ENCODE data around the gene ZBTB16. TPM values are rescaled to one million over a fixed set of nuclear protein-coding genes. Genes with fewer than 3 reads are reported as not detected.

Gene ZBTB16
- total and polyA plus RNA-seq, 12 donors = 18.3 to 108 (median 54.6) TPM

GRCh38 chr11:114197799-114198500 is 138.4 kb downstream of the ZBTB16 start:
- 13 to 18% methylated on average over 10 of the region's 10 CpGs for WGBS, 2 donors
- intact Hi-C loops (cut with DNase I) = loop anchor here in 5 of 10 donors (2.0 to 10.0 kb wide), 5 partner anchors 15 to 323 kb away; partner anchors contain the start of genes USP28 (in 2 of the 5) and ZBTB16 (in 1 of the 5)
- ATAC-seq (peak; percentile 81 to 92 (median 86)), DNase-seq (peak; percentile 70 to 80)
- H3K9me3 ChIP-seq = no peaks in the 10 kb centered on the region
- H3K4me1 ChIP-seq = peaks cover 57 to 100% (median 96%) of the 10 kb centered on the region in 9 donors
- H3K27ac ChIP-seq = peak overlapping the region; percentile 83 to 96 (median 88)
- no peaks in the 10 kb centered on the region for H3K27me3 ChIP-seq
- H3K36me3 ChIP-seq = no peaks in the 10 kb centered on the region
- TF ChIP-seq, protein P1, sequence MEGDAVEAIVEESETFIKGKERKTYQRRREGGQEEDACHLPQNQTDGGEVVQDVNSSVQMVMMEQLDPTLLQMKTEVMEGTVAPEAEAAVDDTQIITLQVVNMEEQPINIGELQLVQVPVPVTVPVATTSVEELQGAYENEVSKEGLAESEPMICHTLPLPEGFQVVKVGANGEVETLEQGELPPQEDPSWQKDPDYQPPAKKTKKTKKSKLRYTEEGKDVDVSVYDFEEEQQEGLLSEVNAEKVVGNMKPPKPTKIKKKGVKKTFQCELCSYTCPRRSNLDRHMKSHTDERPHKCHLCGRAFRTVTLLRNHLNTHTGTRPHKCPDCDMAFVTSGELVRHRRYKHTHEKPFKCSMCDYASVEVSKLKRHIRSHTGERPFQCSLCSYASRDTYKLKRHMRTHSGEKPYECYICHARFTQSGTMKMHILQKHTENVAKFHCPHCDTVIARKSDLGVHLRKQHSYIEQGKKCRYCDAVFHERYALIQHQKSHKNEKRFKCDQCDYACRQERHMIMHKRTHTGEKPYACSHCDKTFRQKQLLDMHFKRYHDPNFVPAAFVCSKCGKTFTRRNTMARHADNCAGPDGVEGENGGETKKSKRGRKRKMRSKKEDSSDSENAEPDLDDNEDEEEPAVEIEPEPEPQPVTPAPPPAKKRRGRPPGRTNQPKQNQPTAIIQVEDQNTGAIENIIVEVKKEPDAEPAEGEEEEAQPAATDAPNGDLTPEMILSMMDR (IDR thresholded peaks at IDR 0.05) = no peak
- peak overlapping the region in 2 of 10 donors; percentile 5 to 23 for H3K4me3 ChIP-seq

DNA sequence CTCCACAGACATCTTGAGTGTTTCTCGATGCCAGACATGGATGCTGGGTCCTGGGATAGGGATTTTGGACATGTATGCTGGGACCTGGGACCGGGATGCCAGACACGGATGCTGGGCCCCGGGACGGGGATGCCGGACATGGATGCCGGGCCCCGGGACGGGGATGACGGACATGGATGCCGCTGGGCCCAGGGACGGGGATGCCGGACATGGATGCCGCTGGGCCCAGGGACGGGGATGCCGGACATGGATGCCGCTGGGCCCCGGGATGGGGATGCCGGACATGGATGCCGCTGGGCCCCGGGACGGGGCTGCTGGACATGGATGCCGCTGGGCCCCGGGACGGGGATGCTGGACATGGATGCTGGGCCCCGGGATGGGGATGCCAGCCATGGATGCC is 139.5 kb downstream of the ZBTB16 start:
- WGBS, 2 donors = 96 to 97% methylated on average over 26 of the region's 26 CpGs
- TF ChIP-seq, protein P1 (IDR thresholded peaks at IDR 0.05) = no peak
- no peak for ATAC-seq
- intact Hi-C loops (cut with DNase I) = loop anchor here in 5 of 10 donors (5.0 to 10.0 kb wide), 4 partner anchors 56 to 324 kb away; partner anchors contain the start of genes USP28 (in 2 of the 5) and ZBTB16 (in 1 of the 5)
- Histone ChIP-seq H3K9me3 (no peaks in the 10 kb centered on the region), H3K36me3 (no peaks in the 10 kb centered on the region), H3K27me3 (no peaks in the 10 kb centered on the region), H3K27ac (peak overlapping the region; percentile 83 to 96 (median 88)), H3K4me1 (peaks cover 54 to 100% (median 90%) of the 10 kb centered on the region in 9 donors), H3K4me3 (no peak overlapping the region)
- DNase-seq = no peak

DNA sequence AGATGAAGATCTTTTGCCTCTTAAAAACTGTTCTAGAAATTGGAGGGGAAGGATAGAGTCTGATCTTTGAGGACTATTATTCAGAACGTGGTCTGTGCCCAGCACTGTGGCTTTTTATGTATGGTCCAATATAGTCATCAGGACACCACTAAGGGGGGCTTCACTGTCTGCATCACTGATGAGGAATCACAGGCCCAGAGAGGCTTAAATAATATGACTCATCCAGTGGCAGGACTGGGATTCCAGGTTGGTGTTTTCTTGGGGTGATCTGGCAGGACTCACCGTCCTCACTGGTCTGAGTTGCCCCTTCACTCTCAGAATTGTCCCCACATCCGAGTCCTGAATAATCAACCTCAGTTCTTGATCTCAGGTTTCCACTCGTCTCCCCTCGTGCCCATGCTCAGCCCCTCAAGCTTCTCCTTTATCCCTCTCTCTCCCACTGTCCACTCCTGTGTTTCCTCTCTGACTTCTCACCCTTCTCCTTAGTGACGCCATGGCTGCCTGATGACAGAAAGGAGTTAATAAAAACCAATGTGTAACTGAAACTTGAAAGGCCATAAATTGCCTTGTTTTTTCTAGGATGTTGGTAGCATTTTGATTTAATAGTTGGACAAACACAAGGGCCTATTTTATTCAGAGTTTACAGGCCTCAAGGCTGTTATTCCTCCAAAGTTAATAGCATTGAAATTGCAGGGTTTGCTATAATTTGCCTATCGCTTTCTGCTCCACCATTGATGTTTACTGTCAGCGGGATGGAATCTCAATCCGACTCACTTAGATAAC is 141.0 kb downstream of the ZBTB16 start:
- DNase-seq (no peak), ATAC-seq (no peak)
- TF ChIP-seq, protein P1 (IDR thresholded peaks at IDR 0.05) = no peak
- Histone ChIP-seq H3K36me3 (peaks cover 0 to 10% (median 0%) of the 10 kb centered on the region in 9 donors), H3K27me3 (no peaks in the 10 kb centered on the region), H3K4me1 (peaks cover 45 to 93% (median 77%) of the 10 kb centered on the region in 9 donors), H3K27ac (peak overlapping the region; percentile 25 to 96 (median 87)), H3K9me3 (no peaks in the 10 kb centered on the region), H3K4me3 (no peak overlapping the region)
- 82 to 86% methylated on average over 9 of the region's 9 CpGs for WGBS, 2 donors
- intact Hi-C loops (cut with DNase I) = loop anchor here in 2 of 10 donors (5.0 kb wide), 2 partner anchors 37 to 57 kb away; no protein-coding TSS in a partner anchor

GRCh38 chr11:114201219-114201618 is 141.7 kb downstream of the ZBTB16 start:
- no peaks in the 10 kb centered on the region for H3K9me3 ChIP-seq
- peaks cover 0 to 16% (median 0%) of the 10 kb centered on the region in 9 donors for H3K36me3 ChIP-seq
- peaks cover 45 to 93% (median 74%) of the 10 kb centered on the region in 9 donors for H3K4me1 ChIP-seq
- intact Hi-C loops (cut with DNase I) = loop anchor here in 2 of 10 donors (5.0 kb wide), 2 partner anchors 36 to 56 kb away; no protein-coding TSS in a partner anchor
- no peak overlapping the region for H3K4me3 ChIP-seq
- peak overlapping the region in 5 of 10 donors; percentile 34 to 96 (median 87) for H3K27ac ChIP-seq
- no peak for ATAC-seq
- H3K27me3 ChIP-seq = no peaks in the 10 kb centered on the region
- no peak for DNase-seq
- WGBS, 2 donors = 75 to 84% methylated on average over 8 of the region's 8 CpGs
- TF ChIP-seq, protein P1 (IDR thresholded peaks at IDR 0.05) = no peak

Measured in heart right ventricle (tissue), 16 donors.